Naive thymus-derived CD4-positive, alpha-beta T cell (primary cell): ENCODE data around the gene CLEC11A. TPM values are rescaled to one million over a fixed set of nuclear protein-coding genes. Genes with fewer than 3 reads are reported as not detected.
"Not testable (repeated sequence)": the region's sequence is repeated elsewhere in the genome, so short reads cannot be mapped to it uniquely, and the experiment has no call there.

ENCODE experiments used
- ATAC-seq: fragments of 150-1000 bp; cut with Tn5 transposase; 2 replicates; pipeline ENCODE4 v1.10.0; 2021; ENCODE audit warnings: mild to moderate bottlenecking, moderate library complexity
- CTCF ChIA-PET: fragments of 350-600 bp; sonication (Branson Sonifier 250); formaldehyde crosslinking; loops from one replicate; lab custom pipeline; 2021; ENCODE audit warnings: antibody characterized with exemption; lab: Charles Lee
- POLR2A ChIA-PET: fragments of 350-600 bp; sonication (Branson Sonifier 250); formaldehyde crosslinking; loops from one replicate; lab custom pipeline; 2021; ENCODE audit warnings: antibody characterized with exemption, inconsistent platforms; lab: Charles Lee
- DNase-seq, 9 donors: peaks; one replicate each; pipeline versions ENCODE4 v3.0.0 to v3.0.0-alpha.2; 2020 to 2022; ENCODE audit warnings: mixed read lengths in 1 of 9
- H3K27ac ChIP-seq: one replicate; pipeline ENCODE4 v1.7.0; 2013; ENCODE audit warnings: mild to moderate bottlenecking, low read depth, low read length, moderate library complexity
- H3K27me3 ChIP-seq, 2 donors: one replicate each; pipeline ENCODE4 v1.7.0; 2013; ENCODE audit warnings: low read length in 2 of 2, mild to moderate bottlenecking in 2 of 2, moderate library complexity in 2 of 2; ENCODE audit not compliant: control insufficient read depth in 2 of 2, insufficient read depth in 2 of 2
- H3K36me3 ChIP-seq, 3 experiments: 1 replicate in 2 of 3; 2 replicates in 1 of 3; pipeline ENCODE4 v1.7.0; 2013; ENCODE audit warnings: low read length in 3 of 3, mild to moderate bottlenecking in 3 of 3, moderate library complexity in 1 of 3; ENCODE audit not compliant: insufficient read depth in 3 of 3, control insufficient read depth in 2 of 3
- H3K4me1 ChIP-seq, 2 donors: one replicate each; pipeline ENCODE4 v1.7.0; 2013; ENCODE audit warnings: low read length in 2 of 2, mild to moderate bottlenecking in 2 of 2, moderate library complexity in 1 of 2; ENCODE audit not compliant: control insufficient read depth in 2 of 2, insufficient read depth in 2 of 2
- H3K4me3 ChIP-seq: 2 replicates; pipeline ENCODE4 v1.7.0; 2013; ENCODE audit warnings: mild to moderate bottlenecking, low read length
- H3K9me3 ChIP-seq, 3 experiments: 1 replicate in 2 of 3; 2 replicates in 1 of 3; pipeline ENCODE4 v1.7.0; 2013; ENCODE audit warnings: low read length in 3 of 3; ENCODE audit not compliant: control insufficient read depth in 2 of 3
- H3K27ac Mint-ChIP-seq, 9 donors: one replicate each; pipeline ENCODE4 v1.8.0; 2020 to 2022; ENCODE audit warnings: mixed read lengths in 9 of 9, mild to moderate bottlenecking in 8 of 9, moderate library complexity in 5 of 9, inconsistent platforms in 2 of 9
- H3K27me3 Mint-ChIP-seq, 5 donors: one replicate each; pipeline ENCODE4 v1.8.0; 2021 to 2022; ENCODE audit warnings: mixed read lengths in 5 of 5, mild to moderate bottlenecking in 1 of 5
- H3K36me3 Mint-ChIP-seq, 5 donors: one replicate each; pipeline ENCODE4 v1.8.0; 2020 to 2022; ENCODE audit warnings: mixed read lengths in 5 of 5, mild to moderate bottlenecking in 3 of 5, inconsistent platforms in 1 of 5
- H3K4me1 Mint-ChIP-seq, 7 donors: one replicate each; pipeline ENCODE4 v1.8.0; 2020 to 2022; ENCODE audit warnings: mixed read lengths in 7 of 7, mild to moderate bottlenecking in 3 of 7, inconsistent platforms in 1 of 7
- H3K4me3 Mint-ChIP-seq, 10 donors: one replicate each; pipeline ENCODE4 v1.8.0; 2020 to 2022; ENCODE audit warnings: mild to moderate bottlenecking in 10 of 10, mixed read lengths in 10 of 10, moderate library complexity in 6 of 10, inconsistent platforms in 2 of 10
- H3K9me3 Mint-ChIP-seq, 11 donors: one replicate each; pipeline ENCODE4 v1.8.0; 2020 to 2022; ENCODE audit warnings: mixed read lengths in 11 of 11, mild to moderate bottlenecking in 4 of 11, inconsistent platforms in 1 of 11, moderate library complexity in 1 of 11
- intact Hi-C, 2 donors: fragments of 100-400 bp; cut with micrococcal nuclease; formaldehyde crosslinking; loops; one replicate each; pipeline ENCODE4 v1.15.1; 2023
- polyA plus RNA-seq, 2 donors: library from polyadenylated mRNA; unstranded; fragments of 300-500 nt; fragmentation: Illumina TruSeq; gene quantifications; one replicate each; pipeline ENCODE4 v1.2.3, GENCODE V29; 2021
- total RNA-seq, 6 experiments: library from RNA in 5 of 6; stranded (reverse) in 5 of 6; gene quantifications; 1 replicate in 5 of 6; 2 replicates in 1 of 6; pipeline ENCODE4 v1.2.3 and lab custom pipeline; 2021 to 2026

The CLEC11A gene
- total and polyA plus RNA-seq, 7 experiments from 2014 or later, result 0.36 to 6.4 (median 3.1) TPM

DNA sequence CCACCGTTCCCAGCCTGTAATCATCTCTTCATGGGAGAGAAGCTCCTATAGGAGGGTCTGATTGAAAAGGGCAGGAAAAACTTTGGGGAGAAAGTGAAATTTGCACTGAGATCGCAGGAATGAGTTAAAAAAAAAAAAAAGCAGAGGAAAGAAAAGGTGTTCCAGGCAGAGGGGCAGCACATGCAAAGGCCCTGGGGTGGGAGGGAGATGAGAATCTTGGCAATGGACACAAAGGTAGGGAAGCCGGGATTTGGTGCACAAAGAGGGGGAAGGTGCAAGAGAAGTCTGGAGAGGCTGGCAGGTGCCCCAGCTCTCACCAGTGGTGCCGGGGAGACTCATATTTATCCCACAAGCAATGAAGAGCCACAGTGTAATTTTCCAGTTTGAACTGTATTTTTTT lies 30.7 kb downstream of the CLEC11A start:
- no peaks in the 10 kb centered on the region for H3K27me3 ChIP-seq
- H3K9me3 Mint-ChIP-seq, result peaks cover 0 to 2% (median 0%) of the 10 kb centered on the region in 11 donors
- no peaks in the 10 kb centered on the region for H3K9me3 ChIP-seq
- no peak overlapping the region for H3K4me3 ChIP-seq
- peaks cover 0 to 33% (median 18%) of the 10 kb centered on the region in 5 donors for H3K27me3 Mint-ChIP-seq
- no peaks in the 10 kb centered on the region for H3K4me1 Mint-ChIP-seq
- H3K36me3 Mint-ChIP-seq, result no peaks in the 10 kb centered on the region
- no peak overlapping the region for H3K27ac Mint-ChIP-seq
- CTCF ChIA-PET, result no interaction called here
- ATAC-seq (no peak), DNase-seq (no peak)
- H3K27ac ChIP-seq, result no peak overlapping the region
- no peaks in the 10 kb centered on the region for H3K36me3 ChIP-seq
- H3K4me1 ChIP-seq, result no peaks in the 10 kb centered on the region
- intact Hi-C loops, result no loop called here
- no peak overlapping the region for H3K4me3 Mint-ChIP-seq
- POLR2A ChIA-PET, result interaction anchor here (0.7 kb wide), 1 partner anchor 98 kb away, joined by 3 read pairs; no protein-coding TSS in a partner anchor

DNA sequence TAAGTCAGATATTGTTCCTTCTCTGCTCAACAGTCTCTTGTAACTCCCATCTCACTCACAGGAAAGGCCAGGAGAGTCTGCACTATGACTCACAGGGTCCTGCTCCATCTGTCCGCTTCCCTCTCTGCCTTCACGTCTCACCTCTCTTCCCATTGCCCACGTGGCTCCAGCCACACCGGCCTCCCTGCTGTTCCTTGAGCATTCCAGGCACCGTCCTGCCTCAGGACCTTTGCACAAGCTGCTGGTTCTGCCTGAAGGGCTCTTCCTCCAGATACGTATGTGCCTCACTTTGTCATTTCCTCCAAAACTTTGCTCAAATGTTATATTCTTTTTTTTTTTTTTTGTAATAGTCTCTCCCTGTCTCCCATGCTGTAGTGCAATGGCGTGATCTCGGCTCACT lies 33.1 kb downstream of the CLEC11A start:
- DNase-seq, H3K4me1 ChIP-seq, CTCF ChIA-PET, POLR2A ChIA-PET, H3K36me3 ChIP-seq, H3K27ac Mint-ChIP-seq, H3K4me3 ChIP-seq, ATAC-seq, H3K9me3 ChIP-seq, H3K9me3 Mint-ChIP-seq, H3K4me1 Mint-ChIP-seq, H3K27ac ChIP-seq, H3K36me3 Mint-ChIP-seq, intact Hi-C loops, H3K27me3 ChIP-seq, H3K4me3 Mint-ChIP-seq: not testable (repeated sequence)
- H3K27me3 Mint-ChIP-seq, result peaks cover 0 to 33% (median 22%) of the 10 kb centered on the region in 5 donors

GRCh38 chr19:50757624-50758023 lies 34.5 kb downstream of the CLEC11A start:
- POLR2A ChIA-PET, H3K4me3 Mint-ChIP-seq, H3K9me3 Mint-ChIP-seq, H3K36me3 Mint-ChIP-seq, ATAC-seq, H3K4me1 ChIP-seq, H3K27me3 ChIP-seq, H3K27ac ChIP-seq, CTCF ChIA-PET, H3K4me3 ChIP-seq, intact Hi-C loops, DNase-seq, H3K4me1 Mint-ChIP-seq, H3K36me3 ChIP-seq, H3K9me3 ChIP-seq, H3K27ac Mint-ChIP-seq: not testable (repeated sequence)
- H3K27me3 Mint-ChIP-seq, result peaks cover 0 to 29% (median 22%) of the 10 kb centered on the region in 5 donors

DNA sequence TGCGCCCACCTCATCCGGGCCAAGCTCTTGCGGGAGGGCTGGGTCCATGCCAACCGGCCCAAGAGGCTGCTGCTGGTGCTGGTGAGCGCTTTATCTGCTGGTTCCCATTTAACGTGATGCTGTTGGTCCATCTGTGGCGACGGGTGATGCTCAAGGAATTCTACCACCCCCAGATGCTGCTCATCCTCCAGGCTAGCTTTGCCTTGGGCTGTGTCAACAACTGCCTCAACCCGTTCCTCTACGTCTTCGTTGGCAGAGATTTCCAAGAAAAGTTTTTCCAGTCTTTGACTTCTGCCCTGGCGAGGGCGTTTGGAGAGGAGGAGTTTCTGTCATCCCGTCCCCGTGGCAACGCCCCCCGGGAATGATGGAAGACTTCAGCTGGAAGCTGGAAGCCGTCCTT lies 35.9 kb downstream of the CLEC11A start:
- H3K27me3 ChIP-seq, H3K36me3 Mint-ChIP-seq, H3K36me3 ChIP-seq, H3K27ac Mint-ChIP-seq, ATAC-seq, H3K27ac ChIP-seq, H3K9me3 ChIP-seq, CTCF ChIA-PET, H3K4me3 Mint-ChIP-seq, intact Hi-C loops, DNase-seq, H3K9me3 Mint-ChIP-seq, H3K4me1 Mint-ChIP-seq, POLR2A ChIA-PET, H3K4me1 ChIP-seq, H3K4me3 ChIP-seq: not testable (repeated sequence)
- H3K27me3 Mint-ChIP-seq, result peaks cover 0 to 22% (median 17%) of the 10 kb centered on the region in 5 donors

DNA sequence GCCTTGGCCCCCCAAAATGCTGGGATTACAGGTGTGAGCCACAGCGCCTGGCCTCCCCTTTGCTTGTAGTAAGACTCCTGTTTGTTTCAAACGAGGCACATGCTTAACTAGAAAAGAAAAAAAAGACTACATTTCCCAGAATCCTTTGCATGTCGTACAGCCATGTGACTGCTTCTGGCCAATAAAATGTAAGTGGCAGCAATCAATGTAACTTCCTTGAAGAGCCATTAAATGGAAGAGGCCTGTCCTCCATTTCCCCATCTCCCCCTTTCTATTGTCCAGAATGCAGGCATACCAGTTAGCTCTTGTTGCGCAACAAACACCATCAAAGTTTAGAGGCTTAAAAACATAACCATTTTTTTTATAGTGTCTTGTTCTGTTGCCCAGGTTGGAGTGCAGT lies 36.7 kb downstream of the CLEC11A start:
- peaks cover 0 to 2% (median 0%) of the 10 kb centered on the region in 7 donors for H3K4me1 Mint-ChIP-seq
- H3K27me3 ChIP-seq, result no peaks in the 10 kb centered on the region
- DNase-seq (no peak), ATAC-seq (no peak)
- peaks cover 0 to 24% (median 17%) of the 10 kb centered on the region in 5 donors for H3K27me3 Mint-ChIP-seq
- intact Hi-C loops, result no loop called here
- no peak overlapping the region for H3K27ac Mint-ChIP-seq
- ChIA-PET CTCF (no interaction called here), POLR2A (no interaction called here)
- H3K4me1 ChIP-seq, result no peaks in the 10 kb centered on the region
- H3K4me3 ChIP-seq, result no peak overlapping the region
- H3K36me3 Mint-ChIP-seq, result no peaks in the 10 kb centered on the region
- no peaks in the 10 kb centered on the region for H3K9me3 ChIP-seq
- H3K4me3 Mint-ChIP-seq, result no peak overlapping the region
- no peak overlapping the region for H3K27ac ChIP-seq
- no peaks in the 10 kb centered on the region for H3K36me3 ChIP-seq
- peaks cover 0 to 6% (median 0%) of the 10 kb centered on the region in 11 donors for H3K9me3 Mint-ChIP-seq

DNA sequence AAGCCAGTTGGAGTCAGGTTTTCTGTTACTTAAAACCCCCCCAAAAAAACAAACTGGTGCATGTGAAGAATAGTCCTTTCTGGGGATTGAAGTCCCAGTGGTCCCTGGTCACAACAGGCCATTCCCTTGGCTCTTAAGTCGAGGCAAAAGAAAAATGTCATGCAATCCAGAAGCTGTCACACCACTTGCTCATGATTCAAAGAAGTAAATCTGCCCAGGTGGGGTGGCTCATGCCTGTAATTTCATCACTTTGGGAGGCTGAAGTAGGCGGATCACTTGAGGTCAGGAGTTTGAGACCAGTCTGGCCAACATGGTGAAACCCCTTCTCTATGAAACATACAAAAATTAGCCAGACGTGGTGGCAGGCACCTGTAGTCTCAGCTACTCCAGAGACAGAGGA lies 38.3 kb downstream of the CLEC11A start:
- CTCF ChIA-PET, H3K27ac ChIP-seq, H3K4me1 ChIP-seq, POLR2A ChIA-PET, DNase-seq, ATAC-seq, H3K9me3 Mint-ChIP-seq, H3K36me3 Mint-ChIP-seq, H3K27me3 ChIP-seq, H3K4me3 ChIP-seq, H3K4me3 Mint-ChIP-seq, intact Hi-C loops, H3K4me1 Mint-ChIP-seq, H3K9me3 ChIP-seq, H3K27ac Mint-ChIP-seq, H3K36me3 ChIP-seq: not testable (repeated sequence)
- H3K27me3 Mint-ChIP-seq, result peaks cover 0 to 28% (median 18%) of the 10 kb centered on the region in 5 donors

DNA sequence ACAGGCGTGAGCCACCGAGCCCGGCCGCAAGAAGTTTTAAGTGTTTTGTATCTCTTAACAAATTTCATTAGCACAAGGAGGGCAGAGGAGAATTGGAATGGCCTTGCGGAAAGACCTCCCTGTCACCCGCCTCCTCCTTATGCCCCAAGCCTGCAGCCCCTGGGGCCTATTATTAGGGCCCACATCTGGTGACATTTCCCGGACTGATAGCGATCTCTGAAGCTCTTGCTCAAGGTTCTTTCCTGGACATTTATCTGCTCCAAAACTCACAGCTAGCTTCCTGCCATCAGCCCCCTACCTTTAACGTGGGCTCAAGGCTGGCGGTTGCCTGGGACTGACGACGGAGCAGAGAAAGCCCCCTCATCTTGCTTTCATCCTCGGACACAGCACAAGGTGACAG lies 40.4 kb downstream of the CLEC11A start:
- H3K36me3 Mint-ChIP-seq, H3K36me3 ChIP-seq, H3K27ac Mint-ChIP-seq, POLR2A ChIA-PET, H3K4me1 ChIP-seq, H3K27ac ChIP-seq, DNase-seq, ATAC-seq, H3K4me3 Mint-ChIP-seq, H3K4me3 ChIP-seq, H3K4me1 Mint-ChIP-seq, intact Hi-C loops, H3K9me3 Mint-ChIP-seq, CTCF ChIA-PET, H3K9me3 ChIP-seq, H3K27me3 ChIP-seq: not testable (repeated sequence)
- peaks cover 2 to 29% (median 17%) of the 10 kb centered on the region in 5 donors for H3K27me3 Mint-ChIP-seq
